Measurements from ENCODE around the gene USP9X. TPM values are rescaled to one million over a fixed set of nuclear protein-coding genes. Genes with fewer than 3 reads are reported as not detected.

Gene USP9X
- total and polyA plus RNA-seq, 8 donors: 6.3 to 55.2 (median 31.3) TPM

GRCh38 chrX:41066969-41067368 is 18.3 kb upstream of the USP9X start:
- WGBS, 2 donors: 87 to 90% methylated on average over 1 of the region's 1 CpG
- Histone ChIP-seq H3K27me3 (peaks cover 0 to 10% (median 0%) of the 10 kb centered on the region in 4 donors), H3K9me3 (no peaks in the 10 kb centered on the region), H3K27ac (no peak overlapping the region), H3K36me3 (no peaks in the 10 kb centered on the region), H3K4me3 (no peak overlapping the region), H3K4me1 (no peaks in the 10 kb centered on the region)
- intact Hi-C loops (cut with DNase I): no loop called here
- FAIRE-seq (no peak), DNase-seq (no peak), ATAC-seq (no peak)
- TF ChIP-seq, protein P1, sequence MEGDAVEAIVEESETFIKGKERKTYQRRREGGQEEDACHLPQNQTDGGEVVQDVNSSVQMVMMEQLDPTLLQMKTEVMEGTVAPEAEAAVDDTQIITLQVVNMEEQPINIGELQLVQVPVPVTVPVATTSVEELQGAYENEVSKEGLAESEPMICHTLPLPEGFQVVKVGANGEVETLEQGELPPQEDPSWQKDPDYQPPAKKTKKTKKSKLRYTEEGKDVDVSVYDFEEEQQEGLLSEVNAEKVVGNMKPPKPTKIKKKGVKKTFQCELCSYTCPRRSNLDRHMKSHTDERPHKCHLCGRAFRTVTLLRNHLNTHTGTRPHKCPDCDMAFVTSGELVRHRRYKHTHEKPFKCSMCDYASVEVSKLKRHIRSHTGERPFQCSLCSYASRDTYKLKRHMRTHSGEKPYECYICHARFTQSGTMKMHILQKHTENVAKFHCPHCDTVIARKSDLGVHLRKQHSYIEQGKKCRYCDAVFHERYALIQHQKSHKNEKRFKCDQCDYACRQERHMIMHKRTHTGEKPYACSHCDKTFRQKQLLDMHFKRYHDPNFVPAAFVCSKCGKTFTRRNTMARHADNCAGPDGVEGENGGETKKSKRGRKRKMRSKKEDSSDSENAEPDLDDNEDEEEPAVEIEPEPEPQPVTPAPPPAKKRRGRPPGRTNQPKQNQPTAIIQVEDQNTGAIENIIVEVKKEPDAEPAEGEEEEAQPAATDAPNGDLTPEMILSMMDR (IDR thresholded peaks at IDR 0.05): no peak

DNA sequence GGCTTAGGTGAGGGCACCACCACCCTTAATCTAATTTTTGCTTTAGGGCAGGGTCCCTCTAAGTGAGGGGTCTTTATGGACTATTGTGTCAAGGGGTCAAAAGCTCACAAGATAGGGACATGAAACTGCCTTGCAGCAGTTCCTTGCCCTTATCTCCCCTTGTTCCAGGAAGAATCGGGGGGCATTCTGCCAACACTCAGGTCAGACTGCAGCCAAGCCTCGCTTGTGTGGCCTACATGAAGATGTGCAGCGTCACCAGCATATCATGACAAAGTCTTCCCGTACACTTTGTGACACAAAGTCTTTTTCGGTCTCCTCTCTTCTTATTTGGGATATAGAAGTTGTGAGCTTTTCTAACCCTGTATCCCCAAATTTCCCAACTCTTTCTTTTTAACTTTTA is 17.5 kb upstream of the USP9X start:
- no peaks in the 10 kb centered on the region for H3K9me3 ChIP-seq
- H3K36me3 ChIP-seq: no peaks in the 10 kb centered on the region
- H3K27ac ChIP-seq: no peak overlapping the region
- no peaks in the 10 kb centered on the region for H3K4me1 ChIP-seq
- WGBS, 2 donors: 78 to 86% methylated on average over 5 of the region's 5 CpGs
- DNase-seq (no peak), ATAC-seq (no peak), FAIRE-seq (no peak)
- no peak overlapping the region for H3K4me3 ChIP-seq
- H3K27me3 ChIP-seq: peaks cover 0 to 5% (median 0%) of the 10 kb centered on the region in 4 donors
- intact Hi-C loops (cut with DNase I): no loop called here
- TF ChIP-seq, protein P1 (IDR thresholded peaks at IDR 0.05): no peak

DNA sequence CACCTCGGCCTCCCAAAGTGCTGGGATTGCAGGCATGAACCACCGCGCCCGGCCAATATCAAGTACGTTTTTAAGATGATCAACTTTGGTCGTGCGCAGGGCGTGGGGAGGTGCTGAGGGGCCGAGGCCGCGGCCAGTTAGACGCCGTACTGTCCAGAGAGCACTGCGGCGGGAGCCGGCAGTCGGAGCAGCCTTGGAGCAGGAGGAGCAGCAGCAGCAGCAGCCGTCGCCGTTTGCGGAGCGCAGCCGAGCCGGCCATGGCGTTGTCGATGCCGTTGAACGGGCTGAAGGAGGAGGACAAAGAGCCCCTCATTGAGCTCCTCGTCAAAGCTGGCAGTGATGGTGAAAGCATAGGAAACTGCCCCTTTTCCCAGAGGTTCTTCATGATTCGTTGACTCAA is 8.5 kb upstream of the USP9X start:
- H3K27ac ChIP-seq: no peak overlapping the region
- no peaks in the 10 kb centered on the region for H3K9me3 ChIP-seq
- intact Hi-C loops (cut with DNase I): no loop called here
- H3K4me3 ChIP-seq: no peak overlapping the region
- H3K27me3 ChIP-seq: peaks cover 0 to 13% (median 4%) of the 10 kb centered on the region in 4 donors
- TF ChIP-seq, protein P1 (IDR thresholded peaks at IDR 0.05): no peak
- H3K36me3 ChIP-seq: no peaks in the 10 kb centered on the region
- DNase-seq (peak in 2 of 6 donors; percentile 58), ATAC-seq (no peak), FAIRE-seq (no peak)
- H3K4me1 ChIP-seq: peaks cover 0 to 8% (median 4%) of the 10 kb centered on the region in 3 donors
- WGBS, 2 donors: 87 to 88% methylated on average over 30 of the region's 30 CpGs

GRCh38 chrX:41081821-41082220 is 3.4 kb upstream of the USP9X start:
- 74 to 91% methylated on average over 2 of the region's 2 CpGs for WGBS, 2 donors
- Histone ChIP-seq H3K4me1 (peaks cover 0 to 8% (median 4%) of the 10 kb centered on the region in 3 donors), H3K9me3 (no peaks in the 10 kb centered on the region), H3K4me3 (no peak overlapping the region), H3K27ac (no peak overlapping the region), H3K36me3 (no peaks in the 10 kb centered on the region), H3K27me3 (peaks cover 0 to 4% (median 0%) of the 10 kb centered on the region in 4 donors)
- TF ChIP-seq, protein P1 (IDR thresholded peaks at IDR 0.05): no peak
- ATAC-seq: no peak
- intact Hi-C loops (cut with DNase I): no loop called here
- DNase-seq: no peak
- FAIRE-seq: peak; percentile 71

DNA sequence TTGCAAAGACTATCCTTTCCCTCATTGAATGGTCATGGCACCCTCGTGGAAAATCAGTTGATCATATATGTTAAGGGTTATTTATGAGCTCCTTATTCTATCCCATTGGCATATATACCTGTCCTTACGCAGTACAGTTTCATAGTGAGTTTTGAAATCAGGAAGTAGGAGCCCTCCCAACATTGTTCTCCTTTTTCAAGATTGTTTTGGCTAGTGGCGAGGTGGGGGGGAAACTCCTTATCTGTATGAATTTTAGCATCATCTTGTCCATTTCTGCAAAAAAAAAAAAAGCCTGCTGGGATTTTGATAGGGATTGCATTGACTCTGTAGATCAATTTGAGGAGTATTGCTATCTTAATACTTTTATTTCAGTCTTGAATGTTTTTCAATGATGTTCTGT is 2.5 kb upstream of the USP9X start:
- intact Hi-C loops (cut with DNase I): no loop called here
- Histone ChIP-seq H3K27ac (no peak overlapping the region), H3K36me3 (no peaks in the 10 kb centered on the region), H3K9me3 (no peaks in the 10 kb centered on the region), H3K27me3 (peaks cover 0 to under 1% (median 0%) of the 10 kb centered on the region in 4 donors), H3K4me1 (peaks cover 0 to 15% (median 5%) of the 10 kb centered on the region in 3 donors), H3K4me3 (no peak overlapping the region)
- TF ChIP-seq, protein P1 (IDR thresholded peaks at IDR 0.05): no peak
- FAIRE-seq: no peak
- ATAC-seq: no peak
- DNase-seq: no peak
- 78 to 86% methylated on average over 3 of the region's 3 CpGs for WGBS, 2 donors

All from pancreas (tissue), 10 donors.